ENCODE data around the gene PRDX6. TPM values are rescaled to one million over a fixed set of nuclear protein-coding genes. Genes with fewer than 3 reads are reported as not detected.

The PRDX6 gene
- total and polyA plus RNA-seq, 2 of the 4 experiments (the other 2 are of a cell fraction): 373 to 426 TPM

DNA sequence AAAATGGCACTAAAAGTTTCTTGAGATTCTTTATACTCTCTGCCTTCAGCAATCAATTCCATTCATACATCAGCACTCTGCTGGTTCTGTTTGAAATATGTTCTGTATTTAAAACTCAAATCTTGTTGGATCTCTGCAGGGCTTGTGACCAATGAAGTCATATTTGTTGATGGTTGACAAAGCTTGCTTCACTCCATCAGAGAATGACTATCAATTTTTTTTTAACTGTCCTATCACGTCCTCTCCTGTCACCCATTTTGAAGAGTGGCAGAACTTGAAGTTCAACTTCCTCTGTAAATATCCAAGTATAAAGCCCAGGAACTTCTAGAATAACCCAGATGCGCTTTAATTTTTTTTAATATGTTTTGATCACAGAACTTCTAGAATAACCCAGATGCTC, 10.9 kb downstream of the PRDX6 start:
- no peak overlapping the region for H4K91ac ChIP-seq (ENCODE audit: insufficient read depth, low read depth, low read length)
- no peaks in the 10 kb centered on the region for H3K27me3 ChIP-seq (ENCODE audit: control insufficient read depth, insufficient read depth, low read length)
- no peak overlapping the region for H3K4ac ChIP-seq (ENCODE audit: low read depth, low read length)
- H3K9ac ChIP-seq (ENCODE audit: low read depth, low read length): no peak overlapping the region
- no peaks in the 10 kb centered on the region for H3K9me3 ChIP-seq (ENCODE audit: control insufficient read depth, insufficient read depth, low read length)
- H2BK5ac ChIP-seq (ENCODE audit: low read depth, low read length, poor library complexity, severe bottlenecking): no peak overlapping the region
- TF ChIP-seq RFX5 (IDR thresholded peaks at IDR 0.05; ENCODE audit: low read depth, low read length) (no peak), POLR2A (IDR thresholded peaks at IDR 0.05; ENCODE audit: low read depth, low read length) (no peak), CEBPB (IDR thresholded peaks at IDR 0.05; ENCODE audit: low read depth, low read length) (no peak), RAD21 (IDR thresholded peaks at IDR 0.05; ENCODE audit: low read length) (no peak), NFE2L2 (IDR thresholded peaks at IDR 0.05; ENCODE audit: low read depth, low read length) (no peak), BHLHE40 (IDR thresholded peaks at IDR 0.05; ENCODE audit: low read depth, low read length) (no peak), CTCF (conservative IDR thresholded peaks at IDR 0.05; ENCODE audit: low read depth, low read length) (no peak), RCOR1 (IDR thresholded peaks at IDR 0.05; ENCODE audit: insufficient replicate concordance, low read length) (no peak), MXI1 (IDR thresholded peaks at IDR 0.05; ENCODE audit: borderline replicate concordance, low read depth, low read length) (no peak), CHD1 (IDR thresholded peaks at IDR 0.05; ENCODE audit: low read depth, low read length) (no peak), SMC3 (IDR thresholded peaks at IDR 0.05; ENCODE audit: low read depth, low read length) (no peak), ELK1 (IDR thresholded peaks at IDR 0.05; ENCODE audit: borderline replicate concordance, low read depth, low read length) (no peak), USF2 (IDR thresholded peaks at IDR 0.05; ENCODE audit: low read depth, low read length) (no peak), MAFK (IDR thresholded peaks at IDR 0.05; ENCODE audit: low read depth, low read length) (no peak), MAZ (IDR thresholded peaks at IDR 0.05; ENCODE audit: borderline replicate concordance, low read depth, low read length) (no peak)
- TSS peak; percentile 97 for BruUV-seq (replicated peaks)
- peaks cover 2% of the 10 kb centered on the region; the same call in 1 of the 2 replicates for H3K9me1 ChIP-seq (ENCODE audit: insufficient read depth, low read length)
- no peak overlapping the region for H3K4me2 ChIP-seq (ENCODE audit: low read depth, low read length)
- H4K20me1 ChIP-seq (ENCODE audit: insufficient read depth, low read length): no peaks in the 10 kb centered on the region
- H3K56ac ChIP-seq (ENCODE audit: extremely low read depth, insufficient read depth, low read length): no peak overlapping the region
- H3K4me1 ChIP-seq (ENCODE audit: control insufficient read depth, insufficient read depth, low read length): no peaks in the 10 kb centered on the region
- no peak overlapping the region for H2BK120ac ChIP-seq (ENCODE audit: low read depth, low read length)
- DNase-seq (no peak), ATAC-seq (ENCODE audit: low read depth) (no peak)
- no peak overlapping the region for H3K23ac ChIP-seq (ENCODE audit: low read depth, low read length)
- no peak overlapping the region for H2AK9ac ChIP-seq (replicated peaks; ENCODE audit: low read depth, low read length, poor library complexity)
- H2BK15ac ChIP-seq (ENCODE audit: low read depth, low read length): no peak overlapping the region
- no peak overlapping the region for H2AFZ ChIP-seq (replicated peaks; ENCODE audit: low read length, poor library complexity)
- no peak overlapping the region for H3K4me3 ChIP-seq (ENCODE audit: insufficient read depth, low read depth, low read length)
- no CpG with 5 or more reads among the region's 2 CpGs for WGBS, 2 experiments (ENCODE audit: extremely low coverage in 2 of 2, insufficient read length in 1 of 2)
- no peak overlapping the region for H3K18ac ChIP-seq (ENCODE audit: low read depth, low read length)
- H3K36me3 ChIP-seq (ENCODE audit: control insufficient read depth, insufficient read depth, low read length): peaks cover 41% of the 10 kb centered on the region
- no peak overlapping the region for H4K8ac ChIP-seq (ENCODE audit: low read depth in 2 of 2, low read length in 2 of 2)
- H3K79me1 ChIP-seq (ENCODE audit: low read depth in 1 of 2, low read length in 2 of 2): no peaks in the 10 kb centered on the region; a peak in 3 of 4 replicates
- no peak overlapping the region for H2BK20ac ChIP-seq (ENCODE audit: low read depth, low read length)
- H3K27ac ChIP-seq (ENCODE audit: insufficient read depth, low read length): no peak overlapping the region
- no peak overlapping the region for H3K14ac ChIP-seq (replicated peaks; ENCODE audit: low read depth, low read length)
- POLR2A ChIA-PET (ENCODE audit: unreplicated experiment): no interaction called here
- CTCF ChIA-PET: no interaction called here
- H4K5ac ChIP-seq (ENCODE audit: low read depth, low read length): no peak overlapping the region
- in situ Hi-C loops (cut with MboI; ENCODE audit: low sequenced_read_pairs): no loop called here
- intact Hi-C loops (cut with micrococcal nuclease): no loop called here
- dilution Hi-C loops (cut with HindIII; ENCODE audit: low sequenced_read_pairs, unreplicated experiment): no loop called here
- H2AK5ac ChIP-seq (ENCODE audit: low read depth, low read length): no peak overlapping the region

Data from IMR-90 (cell line).